ENCODE results near the gene FHL5. TPM values are rescaled to one million over a fixed set of nuclear protein-coding genes. Genes with fewer than 3 reads are reported as not detected.
A peak's percentile ranks its signal among the peaks of the same experiment; 100 is the strongest.

FHL5 gene
- total and polyA plus RNA-seq, 7 donors, result 0.60 to 12.7 (median 6.8) TPM; not detected in 1

- peaks cover 0 to 30% (median 22%) of the 10 kb centered on the region in 4 donors for H3K4me1 ChIP-seq
- DNase-seq, result no peak
- TF ChIP-seq, protein P1, sequence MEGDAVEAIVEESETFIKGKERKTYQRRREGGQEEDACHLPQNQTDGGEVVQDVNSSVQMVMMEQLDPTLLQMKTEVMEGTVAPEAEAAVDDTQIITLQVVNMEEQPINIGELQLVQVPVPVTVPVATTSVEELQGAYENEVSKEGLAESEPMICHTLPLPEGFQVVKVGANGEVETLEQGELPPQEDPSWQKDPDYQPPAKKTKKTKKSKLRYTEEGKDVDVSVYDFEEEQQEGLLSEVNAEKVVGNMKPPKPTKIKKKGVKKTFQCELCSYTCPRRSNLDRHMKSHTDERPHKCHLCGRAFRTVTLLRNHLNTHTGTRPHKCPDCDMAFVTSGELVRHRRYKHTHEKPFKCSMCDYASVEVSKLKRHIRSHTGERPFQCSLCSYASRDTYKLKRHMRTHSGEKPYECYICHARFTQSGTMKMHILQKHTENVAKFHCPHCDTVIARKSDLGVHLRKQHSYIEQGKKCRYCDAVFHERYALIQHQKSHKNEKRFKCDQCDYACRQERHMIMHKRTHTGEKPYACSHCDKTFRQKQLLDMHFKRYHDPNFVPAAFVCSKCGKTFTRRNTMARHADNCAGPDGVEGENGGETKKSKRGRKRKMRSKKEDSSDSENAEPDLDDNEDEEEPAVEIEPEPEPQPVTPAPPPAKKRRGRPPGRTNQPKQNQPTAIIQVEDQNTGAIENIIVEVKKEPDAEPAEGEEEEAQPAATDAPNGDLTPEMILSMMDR (IDR thresholded peaks at IDR 0.05), result no peak
- TF ChIP-seq POLR2AphosphoS5 (IDR thresholded peaks at IDR 0.05) (no peak), EP300 (IDR thresholded peaks at IDR 0.05) (no peak), POLR2A (IDR thresholded peaks at IDR 0.05) (no peak)
- H3K4me3 ChIP-seq, result peak overlapping the region; percentile 57 to 87 (median 82)
- no peaks in the 10 kb centered on the region for H3K9me3 ChIP-seq
- WGBS, 2 donors, result 0% methylated on average over 5 of the region's 5 CpGs
- H3K27me3 ChIP-seq, result no peaks in the 10 kb centered on the region
- peaks cover 0 to 27% (median 5%) of the 10 kb centered on the region in 4 donors for H3K36me3 ChIP-seq
- intact Hi-C loops (cut with DNase I), result loop anchor here (5.0 kb wide), 1 partner anchor 945 kb away; the partner anchor contains the start of gene MANEA
- peak overlapping the region; percentile 89 to 96 (median 92) for H3K27ac ChIP-seq
Observed at GRCh38 chr6:96522465-96523009, 40.4 kb upstream of the FHL5 start.

DNA sequence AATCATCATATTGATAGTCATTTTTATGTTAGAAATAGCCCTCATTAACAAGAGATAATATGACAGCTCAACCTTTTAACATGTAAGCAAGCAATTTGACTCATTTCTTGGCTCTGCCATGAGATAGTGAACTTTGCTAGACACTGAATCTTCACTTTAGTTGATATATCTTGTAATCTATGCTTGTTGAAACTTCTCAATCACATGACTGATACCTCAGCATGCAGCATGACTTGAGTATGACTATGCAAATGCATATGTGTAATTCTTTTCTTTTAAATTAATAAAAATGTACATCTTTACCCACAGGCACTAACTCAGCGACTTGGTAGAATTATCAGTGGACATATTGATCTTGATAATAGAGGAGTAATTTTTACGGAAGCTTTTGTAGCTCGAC is 34.7 kb upstream of the FHL5 start:
- Histone ChIP-seq H3K27ac (no peak overlapping the region), H3K4me1 (peaks cover 0 to 10% (median 7%) of the 10 kb centered on the region in 4 donors), H3K9me3 (no peaks in the 10 kb centered on the region), H3K4me3 (no peak overlapping the region), H3K27me3 (no peaks in the 10 kb centered on the region), H3K36me3 (peaks cover 9 to 83% (median 34%) of the 10 kb centered on the region in 4 donors)
- no peak for DNase-seq
- no peak for TF ChIP-seq POLR2A (IDR thresholded peaks at IDR 0.05)
- TF ChIP-seq, protein P1 (IDR thresholded peaks at IDR 0.05), result no peak
- no peak for TF ChIP-seq EP300 (IDR thresholded peaks at IDR 0.05)
- no peak for TF ChIP-seq POLR2AphosphoS5 (IDR thresholded peaks at IDR 0.05)
- WGBS, 2 donors, result 98 to 99% methylated on average over 3 of the region's 3 CpGs
- intact Hi-C loops (cut with DNase I), result no loop called here

GRCh38 chr6:96532399-96532798 is 30.5 kb upstream of the FHL5 start:
- Histone ChIP-seq H3K27me3 (no peaks in the 10 kb centered on the region), H3K4me1 (no peaks in the 10 kb centered on the region), H3K4me3 (no peak overlapping the region), H3K36me3 (peaks cover 9 to 73% (median 29%) of the 10 kb centered on the region in 4 donors), H3K9me3 (no peaks in the 10 kb centered on the region), H3K27ac (no peak overlapping the region)
- no peak for DNase-seq
- TF ChIP-seq, protein P1 (IDR thresholded peaks at IDR 0.05), result no peak
- no peak for TF ChIP-seq EP300 (IDR thresholded peaks at IDR 0.05)
- no peak for TF ChIP-seq POLR2A (IDR thresholded peaks at IDR 0.05)
- no peak for TF ChIP-seq POLR2AphosphoS5 (IDR thresholded peaks at IDR 0.05)
- WGBS, 2 donors, result 43 to 84% methylated on average over 1 of the region's 1 CpG
- intact Hi-C loops (cut with DNase I), result no loop called here

DNA sequence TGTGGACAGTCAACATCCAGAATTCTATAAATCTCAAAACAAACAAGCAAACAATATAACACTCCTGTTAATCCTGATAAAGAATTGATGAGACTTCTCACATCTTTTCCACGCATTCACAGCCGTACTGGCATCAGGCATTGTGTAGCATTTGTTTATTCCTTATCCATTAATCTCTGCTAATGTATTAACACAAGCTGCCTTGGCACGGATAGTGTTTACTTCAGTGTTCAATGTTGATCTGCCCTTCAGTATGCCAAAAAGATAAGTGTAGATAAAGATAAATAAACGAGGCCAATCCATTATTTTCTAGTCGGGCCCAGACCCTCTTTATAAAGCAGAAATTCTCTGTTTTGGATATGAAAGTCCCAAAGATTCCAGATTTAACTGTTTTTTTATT is 25.2 kb upstream of the FHL5 start:
- no peak for DNase-seq
- WGBS, 2 donors, result 77 to 84% methylated on average over 5 of the region's 5 CpGs
- no peak for TF ChIP-seq POLR2AphosphoS5 (IDR thresholded peaks at IDR 0.05)
- no peak for TF ChIP-seq EP300 (IDR thresholded peaks at IDR 0.05)
- TF ChIP-seq POLR2A (IDR thresholded peaks at IDR 0.05), result no peak
- TF ChIP-seq, protein P1 (IDR thresholded peaks at IDR 0.05), result no peak
- Histone ChIP-seq H3K4me3 (no peak overlapping the region), H3K36me3 (peaks cover 0 to 73% (median 6%) of the 10 kb centered on the region in 4 donors), H3K27me3 (no peaks in the 10 kb centered on the region), H3K9me3 (no peaks in the 10 kb centered on the region), H3K27ac (no peak overlapping the region), H3K4me1 (no peaks in the 10 kb centered on the region)
- intact Hi-C loops (cut with DNase I), result no loop called here

DNA sequence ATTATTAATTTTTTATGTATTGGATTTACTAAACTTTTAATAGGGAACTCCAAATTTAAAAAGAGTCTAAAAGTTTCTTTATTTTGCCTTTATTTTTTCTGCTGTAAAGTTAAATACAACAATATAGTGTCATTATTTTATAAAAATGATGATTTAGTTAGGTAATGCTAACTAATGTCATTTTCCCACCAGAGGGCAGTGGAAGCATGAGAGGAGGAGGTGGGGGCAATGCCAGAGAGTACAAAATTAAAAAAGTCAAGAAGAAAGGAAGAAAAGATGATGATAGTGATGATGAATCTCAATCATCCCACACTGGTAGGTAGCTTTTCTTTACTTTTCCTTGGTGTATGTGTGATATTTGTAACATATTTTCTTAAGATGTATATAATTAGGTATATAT is 20.2 kb upstream of the FHL5 start:
- Histone ChIP-seq H3K36me3 (peaks cover 0 to 100% (median 15%) of the 10 kb centered on the region in 4 donors), H3K4me1 (no peaks in the 10 kb centered on the region), H3K27ac (no peak overlapping the region), H3K4me3 (no peak overlapping the region), H3K27me3 (no peaks in the 10 kb centered on the region), H3K9me3 (no peaks in the 10 kb centered on the region)
- TF ChIP-seq, protein P1 (IDR thresholded peaks at IDR 0.05), result no peak
- TF ChIP-seq EP300 (IDR thresholded peaks at IDR 0.05) (no peak), POLR2AphosphoS5 (IDR thresholded peaks at IDR 0.05) (no peak), POLR2A (IDR thresholded peaks at IDR 0.05) (no peak)
- intact Hi-C loops (cut with DNase I), result no loop called here
- DNase-seq, result no peak

Measured in sigmoid colon (tissue), 7 donors.